ENCODE results near the gene MACROD2. TPM values are rescaled to one million over a fixed set of nuclear protein-coding genes. Genes with fewer than 3 reads are reported as not detected.

MACROD2 gene
- total RNA-seq (1 to 10 TPM in 1 of 5 donors, under 1 TPM in 2, not detected in 2; 0.23 to 1.3 (median 0.51) TPM), total RNA-seq (0 to 1.0 (median 0.12) reads per million in 29 experiments)
- total RNA-seq (2013), result 0.50 TPM

DNA sequence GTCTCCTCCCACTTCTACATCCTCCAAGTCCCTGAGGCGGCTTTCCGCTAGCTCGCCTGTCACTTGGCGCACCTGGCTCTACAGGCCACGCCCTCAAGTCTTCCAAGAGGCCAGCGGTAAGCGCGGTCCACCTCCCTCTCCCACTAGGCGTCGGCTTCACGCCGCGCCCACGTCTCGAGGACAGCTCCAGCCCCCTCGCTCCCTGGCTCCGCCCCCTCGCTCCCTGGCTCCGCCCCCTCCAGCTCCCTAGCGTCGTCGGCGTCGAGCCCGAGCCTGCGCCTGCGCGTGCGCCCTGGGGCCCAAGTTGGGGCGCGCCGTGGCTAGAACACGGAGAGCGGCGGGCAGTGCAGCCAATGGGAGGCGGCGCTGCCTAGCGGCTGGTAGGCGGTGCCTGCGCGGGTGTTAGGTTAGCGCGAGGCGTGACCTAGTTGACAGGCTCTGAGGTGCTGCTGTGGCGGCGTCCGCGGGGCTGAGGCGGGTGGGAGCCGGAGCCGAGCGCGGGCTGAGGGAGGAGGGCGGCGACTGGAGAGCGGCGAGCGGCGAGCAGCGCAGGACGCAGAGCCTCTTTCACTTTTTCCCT, at the start of gene MACROD2:
Gene MACROD2 (plus strand): TSS at position 431 of the 580 bp plus-strand sequence.
- Mint-ChIP-seq H3K4me3 (peak within 1 kb of the TSS in 2 of 3 donors; percentile 54 to 65), H3K9me3 (peaks cover 9 to 25% (median 17%) of the 10 kb centered on the region in 3 donors), H3K4me1 (peaks cover 0 to 6% (median 3%) of the 10 kb centered on the region in 3 donors), H3K27me3 (peaks cover 9 to 20% of the 10 kb centered on the region in 2 donors), H3K36me3 (no peaks in the 10 kb centered on the region), H3K27ac (no peak within 1 kb of the TSS)
- Histone ChIP-seq H3K9me3 (no peaks in the 10 kb centered on the region), H3K27me3 (replicated peaks in 1 of 2; ENCODE audit: control insufficient read depth in 2 of 2, extremely low read depth in 1 of 2, insufficient read depth in 2 of 2, low read length in 1 of 2) (peaks cover 0 to 5% of the 10 kb centered on the region in 2 experiments), H3K4me3 (ENCODE audit: control insufficient read depth in 1 of 2, extremely low read depth in 1 of 2, low read length in 1 of 2) (no peak within 1 kb of the TSS), H3K36me3 (ENCODE audit: control insufficient read depth in 2 of 2, extremely low read depth in 1 of 2, insufficient read depth in 1 of 2, low read length in 1 of 2) (no peaks in the 10 kb centered on the region), H3K4me1 (ENCODE audit: control insufficient read depth in 1 of 2, extremely low read depth in 1 of 2, insufficient read depth in 2 of 2, low read length in 2 of 2) (no peaks in the 10 kb centered on the region), H3K27ac (ENCODE audit: low read length) (no peak within 1 kb of the TSS)
- POLR2A ChIA-PET, result interaction anchor here in 1 of 2 donors (0.6 kb wide), 1 partner anchor 33 kb away, joined by 3 read pairs; no protein-coding TSS in a partner anchor
- DNase-seq, result peak in 22 of 35 experiments; percentile 0 to 53 (median 5)
- WGBS (ENCODE audit: insufficient coverage), result 13% methylated on average over 50 of the region's 61 CpGs
- CTCF ChIA-PET, result no interaction called here
- ATAC-seq (replicated peaks in 1 of 4), result peak; percentile 36 to 75 (median 62)

DNA sequence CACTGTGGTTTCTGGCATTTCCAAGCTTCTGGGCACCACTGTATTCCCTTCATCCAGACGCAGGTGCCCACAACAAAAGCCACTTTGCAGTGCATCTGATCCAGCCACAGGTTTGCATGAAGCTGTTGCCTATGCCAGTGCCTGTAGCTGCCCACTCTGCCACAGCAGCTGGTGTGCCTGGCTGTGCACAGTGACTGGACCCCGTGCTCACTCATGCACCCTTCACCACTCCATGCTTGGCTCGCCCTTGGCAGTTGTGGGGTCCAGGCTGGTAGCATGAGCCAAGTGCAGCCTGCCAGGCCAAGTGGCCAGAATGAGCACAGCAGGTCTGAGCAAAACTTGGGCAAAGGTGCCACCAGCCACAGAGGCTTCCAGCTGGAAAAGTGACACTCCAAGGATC, 47.6 kb upstream of the MACROD2 start:
- H3K4me3 Mint-ChIP-seq, result no peak overlapping the region
- no peaks in the 10 kb centered on the region for H3K4me1 Mint-ChIP-seq
- Histone ChIP-seq H3K27me3 (replicated peaks in 1 of 2; ENCODE audit: control insufficient read depth in 2 of 2, extremely low read depth in 1 of 2, insufficient read depth in 2 of 2, low read length in 1 of 2) (peaks cover 0 to 2% of the 10 kb centered on the region in 2 experiments), H3K27ac (ENCODE audit: low read length) (no peak overlapping the region), H3K4me3 (ENCODE audit: control insufficient read depth in 1 of 2, extremely low read depth in 1 of 2, low read length in 1 of 2) (no peak overlapping the region), H3K9me3 (no peaks in the 10 kb centered on the region), H3K4me1 (ENCODE audit: control insufficient read depth in 1 of 2, extremely low read depth in 1 of 2, insufficient read depth in 2 of 2, low read length in 2 of 2) (no peaks in the 10 kb centered on the region), H3K36me3 (ENCODE audit: control insufficient read depth in 2 of 2, extremely low read depth in 1 of 2, insufficient read depth in 1 of 2, low read length in 1 of 2) (no peaks in the 10 kb centered on the region)
- ATAC-seq (replicated peaks in 1 of 4) (no peak), DNase-seq (no peak)
- no peaks in the 10 kb centered on the region for H3K36me3 Mint-ChIP-seq
- peaks cover 7 to 12% (median 10%) of the 10 kb centered on the region in 3 donors for H3K9me3 Mint-ChIP-seq
- POLR2A ChIA-PET, result no interaction called here
- 56% methylated on average over 3 of the region's 3 CpGs for WGBS (ENCODE audit: insufficient coverage)
- CTCF ChIA-PET, result no interaction called here
- H3K27me3 Mint-ChIP-seq, result peaks cover 0 to 3% of the 10 kb centered on the region in 2 donors
- no peak overlapping the region for H3K27ac Mint-ChIP-seq

DNA sequence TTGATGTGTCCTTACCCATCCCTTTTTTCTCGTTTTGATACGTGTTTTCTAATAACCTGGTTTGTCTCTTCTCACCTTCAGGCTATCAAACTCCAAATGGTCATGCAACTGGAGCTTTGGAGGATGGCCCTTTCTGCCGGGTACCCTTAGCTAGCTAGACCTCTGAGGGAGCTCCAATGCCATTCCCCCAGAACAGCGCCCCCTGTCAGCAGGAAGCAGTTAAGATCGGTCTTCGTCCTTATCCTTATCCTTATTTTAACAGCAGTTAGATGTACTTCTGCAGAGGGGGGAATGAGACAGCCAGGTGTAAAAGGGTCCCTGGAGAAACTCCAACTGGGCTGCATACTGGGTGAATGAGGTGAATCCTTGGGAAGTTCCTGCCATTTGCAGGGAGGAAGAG, 42.1 kb upstream of the MACROD2 start:
- Mint-ChIP-seq H3K36me3 (no peaks in the 10 kb centered on the region), H3K9me3 (peaks cover 0 to 10% (median 6%) of the 10 kb centered on the region in 3 donors), H3K4me1 (no peaks in the 10 kb centered on the region), H3K27me3 (peaks cover 0 to 2% of the 10 kb centered on the region in 2 donors), H3K4me3 (no peak overlapping the region), H3K27ac (no peak overlapping the region)
- no peaks in the 10 kb centered on the region for H3K36me3 ChIP-seq (ENCODE audit: control insufficient read depth in 2 of 2, extremely low read depth in 1 of 2, insufficient read depth in 1 of 2, low read length in 1 of 2)
- no peaks in the 10 kb centered on the region for H3K4me1 ChIP-seq (ENCODE audit: control insufficient read depth in 1 of 2, extremely low read depth in 1 of 2, insufficient read depth in 2 of 2, low read length in 2 of 2)
- whole genome bisulfite sequencing (ENCODE audit: insufficient coverage), result 65% methylated on average over 2 of the region's 6 CpGs
- ChIA-PET POLR2A (no interaction called here), CTCF (no interaction called here)
- no peaks in the 10 kb centered on the region for H3K27me3 ChIP-seq (replicated peaks in 1 of 2; ENCODE audit: control insufficient read depth in 2 of 2, extremely low read depth in 1 of 2, insufficient read depth in 2 of 2, low read length in 1 of 2)
- no peak overlapping the region for H3K27ac ChIP-seq (ENCODE audit: low read length)
- no peak for DNase-seq
- no peak overlapping the region for H3K4me3 ChIP-seq (ENCODE audit: control insufficient read depth in 1 of 2, extremely low read depth in 1 of 2, low read length in 1 of 2)
- H3K9me3 ChIP-seq, result no peaks in the 10 kb centered on the region
- no peak for ATAC-seq (replicated peaks in 1 of 4)

DNA sequence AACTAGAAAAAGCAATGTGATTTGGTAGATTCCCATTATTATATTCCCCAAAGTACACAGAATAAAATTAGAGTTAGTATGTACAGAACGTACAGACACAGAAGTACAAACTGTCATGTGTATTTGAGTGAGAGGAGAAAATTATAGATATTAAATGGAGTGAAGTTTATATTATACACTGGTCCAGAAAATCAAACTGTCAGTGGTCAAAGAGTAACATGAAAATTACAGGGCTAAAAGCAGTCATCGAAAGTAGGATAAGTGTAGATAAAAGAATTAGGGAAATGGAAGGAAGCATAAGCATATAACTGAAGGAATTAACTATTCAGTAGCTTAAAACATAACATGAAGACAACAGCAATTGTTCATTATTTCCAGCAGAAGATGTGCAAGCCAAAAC, 35.2 kb upstream of the MACROD2 start:
- no peaks in the 10 kb centered on the region for H3K36me3 Mint-ChIP-seq
- POLR2A ChIA-PET, result no interaction called here
- H3K27me3 ChIP-seq (replicated peaks in 1 of 2; ENCODE audit: control insufficient read depth in 2 of 2, extremely low read depth in 1 of 2, insufficient read depth in 2 of 2, low read length in 1 of 2), result no peaks in the 10 kb centered on the region
- no peak overlapping the region for H3K27ac ChIP-seq (ENCODE audit: low read length)
- no peaks in the 10 kb centered on the region for H3K9me3 ChIP-seq
- H3K4me3 ChIP-seq (ENCODE audit: control insufficient read depth in 1 of 2, extremely low read depth in 1 of 2, low read length in 1 of 2), result no peak overlapping the region
- CTCF ChIA-PET, result no interaction called here
- no peak overlapping the region for H3K4me3 Mint-ChIP-seq
- H3K27ac Mint-ChIP-seq, result no peak overlapping the region
- no peaks in the 10 kb centered on the region for H3K4me1 ChIP-seq (ENCODE audit: control insufficient read depth in 1 of 2, extremely low read depth in 1 of 2, insufficient read depth in 2 of 2, low read length in 2 of 2)
- DNase-seq (no peak), ATAC-seq (replicated peaks in 1 of 4) (no peak)
- peaks cover 0 to 3% (median 0%) of the 10 kb centered on the region in 3 donors for H3K9me3 Mint-ChIP-seq
- no peaks in the 10 kb centered on the region for H3K27me3 Mint-ChIP-seq
- H3K4me1 Mint-ChIP-seq, result no peaks in the 10 kb centered on the region
- WGBS (ENCODE audit: insufficient coverage), result no CpG with 5 or more reads among the region's 2 CpGs
- no peaks in the 10 kb centered on the region for H3K36me3 ChIP-seq (ENCODE audit: control insufficient read depth in 2 of 2, extremely low read depth in 1 of 2, insufficient read depth in 1 of 2, low read length in 1 of 2)

DNA sequence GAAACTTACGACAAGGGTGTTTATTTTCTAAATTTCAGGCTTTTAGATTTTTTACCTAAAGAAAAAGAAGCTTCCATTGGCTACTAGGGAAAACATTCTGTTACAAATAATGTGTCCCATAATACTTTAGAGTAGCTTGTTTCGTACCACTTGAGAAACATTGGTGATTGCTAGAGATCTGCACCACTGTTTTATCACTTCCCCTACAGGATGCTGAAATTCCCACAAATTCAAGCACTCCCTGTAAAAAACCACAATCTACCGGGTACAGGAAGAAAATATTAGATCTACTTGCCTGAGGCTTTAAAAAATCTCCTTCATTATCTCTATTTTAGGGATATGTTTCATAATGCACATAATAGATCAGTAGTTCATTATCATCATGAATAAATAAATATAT, 34.8 kb upstream of the MACROD2 start:
- Mint-ChIP-seq H3K36me3 (no peaks in the 10 kb centered on the region), H3K4me1 (no peaks in the 10 kb centered on the region), H3K9me3 (peaks cover 0 to 3% (median 0%) of the 10 kb centered on the region in 3 donors), H3K27ac (no peak overlapping the region), H3K27me3 (no peaks in the 10 kb centered on the region), H3K4me3 (no peak overlapping the region)
- H3K4me3 ChIP-seq (ENCODE audit: control insufficient read depth in 1 of 2, extremely low read depth in 1 of 2, low read length in 1 of 2), result no peak overlapping the region
- DNase-seq (no peak), ATAC-seq (replicated peaks in 1 of 4) (no peak)
- no peaks in the 10 kb centered on the region for H3K9me3 ChIP-seq
- no peaks in the 10 kb centered on the region for H3K36me3 ChIP-seq (ENCODE audit: control insufficient read depth in 2 of 2, extremely low read depth in 1 of 2, insufficient read depth in 1 of 2, low read length in 1 of 2)
- CTCF ChIA-PET, result no interaction called here
- no peaks in the 10 kb centered on the region for H3K4me1 ChIP-seq (ENCODE audit: control insufficient read depth in 1 of 2, extremely low read depth in 1 of 2, insufficient read depth in 2 of 2, low read length in 2 of 2)
- no peaks in the 10 kb centered on the region for H3K27me3 ChIP-seq (replicated peaks in 1 of 2; ENCODE audit: control insufficient read depth in 2 of 2, extremely low read depth in 1 of 2, insufficient read depth in 2 of 2, low read length in 1 of 2)
- POLR2A ChIA-PET, result no interaction called here
- no peak overlapping the region for H3K27ac ChIP-seq (ENCODE audit: low read length)
- WGBS (ENCODE audit: insufficient coverage), result no CpG with 5 or more reads among the region's 3 CpGs

DNA sequence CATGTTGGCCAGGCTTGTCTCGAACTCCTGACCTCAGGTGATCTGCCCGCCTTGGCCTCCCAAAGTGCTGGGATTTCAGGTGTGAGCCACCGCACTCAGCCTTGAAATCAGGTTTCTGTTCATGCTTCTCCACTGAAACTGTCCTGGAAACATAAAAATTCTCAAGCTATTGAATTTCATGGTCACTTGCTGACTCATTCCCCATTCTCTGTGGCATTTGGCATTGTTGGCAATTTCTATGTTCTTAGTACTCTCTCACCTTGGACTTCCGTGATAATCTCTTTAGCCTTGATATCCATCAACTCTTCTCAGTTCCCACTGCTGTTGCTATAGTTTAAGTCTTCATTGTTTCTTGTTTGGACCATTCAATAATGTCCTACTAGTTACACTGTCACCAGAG, 11.1 kb upstream of the MACROD2 start:
- Histone ChIP-seq H3K4me1 (ENCODE audit: control insufficient read depth in 1 of 2, extremely low read depth in 1 of 2, insufficient read depth in 2 of 2, low read length in 2 of 2) (no peaks in the 10 kb centered on the region), H3K4me3 (ENCODE audit: control insufficient read depth in 1 of 2, extremely low read depth in 1 of 2, low read length in 1 of 2) (no peak overlapping the region), H3K36me3 (ENCODE audit: control insufficient read depth in 2 of 2, extremely low read depth in 1 of 2, insufficient read depth in 1 of 2, low read length in 1 of 2) (no peaks in the 10 kb centered on the region), H3K27me3 (replicated peaks in 1 of 2; ENCODE audit: control insufficient read depth in 2 of 2, extremely low read depth in 1 of 2, insufficient read depth in 2 of 2, low read length in 1 of 2) (no peaks in the 10 kb centered on the region), H3K9me3 (no peaks in the 10 kb centered on the region), H3K27ac (ENCODE audit: low read length) (no peak overlapping the region)
- H3K27ac Mint-ChIP-seq, result no peak overlapping the region
- H3K27me3 Mint-ChIP-seq, result no peaks in the 10 kb centered on the region
- no peak for ATAC-seq (replicated peaks in 1 of 4)
- DNase-seq, result no peak
- H3K4me1 Mint-ChIP-seq, result no peaks in the 10 kb centered on the region
- WGBS (ENCODE audit: insufficient coverage), result 75% methylated on average over 3 of the region's 4 CpGs
- no peak overlapping the region for H3K4me3 Mint-ChIP-seq
- H3K9me3 Mint-ChIP-seq, result peaks cover 9 to 24% (median 14%) of the 10 kb centered on the region in 3 donors
- CTCF ChIA-PET, result interaction anchor here in 1 of 2 donors (0.6 kb wide), 1 partner anchor 59 kb away, joined by 3 read pairs; no protein-coding TSS in a partner anchor
- H3K36me3 Mint-ChIP-seq, result no peaks in the 10 kb centered on the region
- POLR2A ChIA-PET, result no interaction called here

Data from T-cell (primary cell).